Body of pancreas (tissue), 4 donors: ENCODE data around the gene IARS2. TPM values are rescaled to one million over a fixed set of nuclear protein-coding genes. Genes with fewer than 3 reads are reported as not detected.
A peak's percentile ranks its signal among the peaks of the same experiment; 100 is the strongest.

Experiments used
- ATAC-seq: fragments of 150-250 bp; one replicate; pipeline ENCODE4 v1.9.1; 2016
- DNase-seq, 4 donors: peaks; one replicate each; pipeline ENCODE4 v3.0.0-alpha.2; 2019
- H3K27ac ChIP-seq, 4 donors: fragments of 200-600 bp; sonication (generic); 1 replicate in 3 of 4; 2 replicates in 1 of 4; pipeline versions ENCODE4 v1.5.1 to v1.6.1; 2016 to 2019; ENCODE audit warnings: mild to moderate bottlenecking in 1 of 4, mixed read lengths in 1 of 4, moderate library complexity in 1 of 4
- H3K27me3 ChIP-seq, 2 donors: fragments of 200-600 bp; sonication (generic); one replicate each; pipeline ENCODE4 v1.6.0; 2016; ENCODE audit warnings: mild to moderate bottlenecking in 1 of 2
- H3K36me3 ChIP-seq, 2 donors: fragments of 200-600 bp; sonication (generic); replicated peaks in 1 of 2; 2 replicates each; pipeline ENCODE4 v1.5.1; 2016; ENCODE audit warnings: low read depth in 2 of 2; ENCODE audit not compliant: insufficient read depth in 1 of 2
- H3K4me1 ChIP-seq: fragments of 200-600 bp; sonication (generic); one replicate; pipeline ENCODE4 v1.6.0; 2016
- H3K4me3 ChIP-seq, 2 donors: fragments of 200-600 bp; sonication (generic); 1 replicate in 1 of 2; 2 replicates in 1 of 2; pipeline ENCODE4 v1.5.1; 2016 to 2019
- H3K9me3 ChIP-seq, 3 donors: fragments of 200-600 bp; sonication (generic); 1 replicate in 2 of 3; 2 replicates in 1 of 3; pipeline ENCODE4 v1.5.1; 2016
- CTCF ChIP-seq, 7 experiments: fragments of 450-650 bp in 4 of 7; fragments of 200-600 bp in 3 of 7; sonication (generic) in 3 of 7; IDR thresholded peaks; one replicate each; pipeline ENCODE4 v1.5.1; 2016 to 2019; ENCODE audit warnings: antibody characterized with exemption in 7 of 7
- POLR2A ChIP-seq, 3 donors: fragments of 450-650 bp; IDR thresholded peaks; one replicate each; pipeline ENCODE4 v1.6.1; 2016; ENCODE audit warnings: antibody characterized with exemption in 3 of 3, mild to moderate bottlenecking in 2 of 3
- WGBS, 2 donors: methylation state at CpG; one replicate each; pipeline ENCODE4 v1.1.5; 2017; 5-methylcytosine and 5-hydroxymethylcytosine counted together
- intact Hi-C: fragments of 100-400 bp; cut with DNase I; formaldehyde crosslinking; loops from one replicate; pipeline ENCODE4 v1.15.1; 2023
- microRNA counts, 2 donors: library from miRNA; unstranded; fragments of <30 nt; microRNA quantifications; one replicate each; lab custom pipeline; 2017
- microRNA-seq, 2 donors: library from miRNA; unstranded; fragments of <30 nt; microRNA quantifications; one replicate each; pipeline ENCODE4, GENCODE V29; 2016; ENCODE audit warnings: borderline number of aligned reads in 2 of 2, borderline replicate concordance in 2 of 2
- small RNA-seq: library from RNA; depleted of rRNA; stranded (forward); fragments of <200 nt; gene quantifications from one replicate; pipeline ENCODE3, GENCODE V24; 2016
- total RNA-seq, 2 donors: library from RNA; depleted of rRNA; stranded (reverse); fragments of >200 nt; gene quantifications; one replicate each; pipeline ENCODE4 v1.1.0, GENCODE V29; 2016

IARS2 gene
- total RNA-seq, 2 donors from 2014 or later = 32.7 to 40.2 TPM

- DNase-seq (no peak), ATAC-seq (no peak)
- no peaks in the 10 kb centered on the region for H3K4me1 ChIP-seq
- no peak overlapping the region for H3K27ac ChIP-seq
- H3K9me3 ChIP-seq = no peaks in the 10 kb centered on the region
- H3K36me3 ChIP-seq = peaks cover 0 to 16% of the 10 kb centered on the region in 2 donors
- no peak for TF ChIP-seq POLR2A (IDR thresholded peaks at IDR 0.05)
- 84 to 92% methylated on average over 2 of the region's 2 CpGs for WGBS, 2 donors
- no peaks in the 10 kb centered on the region for H3K27me3 ChIP-seq
- intact Hi-C loops = no loop called here
- H3K4me3 ChIP-seq = no peak overlapping the region
These were observed 94.6 kb downstream of the IARS2 start for GRCh38 chr1:220188538-220188937.

GRCh38 chr1:220189750-220190347 is 95.9 kb downstream of the IARS2 start:
- peak in 6 of 7 experiments; percentile 19 to 36 (median 34) for TF ChIP-seq CTCF (IDR thresholded peaks at IDR 0.05)
- no peak for TF ChIP-seq POLR2A (IDR thresholded peaks at IDR 0.05)
- DNase-seq (no peak), ATAC-seq (no peak)
- no peaks in the 10 kb centered on the region for H3K27me3 ChIP-seq
- WGBS, 2 donors = 35 to 56% methylated on average over 1 of the region's 1 CpG
- intact Hi-C loops = no loop called here
- H3K9me3 ChIP-seq = no peaks in the 10 kb centered on the region
- H3K4me3 ChIP-seq = no peak overlapping the region
- no peak overlapping the region for H3K27ac ChIP-seq
- H3K36me3 ChIP-seq = peaks cover 0 to 22% of the 10 kb centered on the region in 2 donors
- H3K4me1 ChIP-seq = no peaks in the 10 kb centered on the region

GRCh38 chr1:220195701-220196100 is 101.8 kb downstream of the IARS2 start:
- Histone ChIP-seq H3K4me1 (no peaks in the 10 kb centered on the region), H3K4me3 (no peak overlapping the region), H3K27me3 (no peaks in the 10 kb centered on the region), H3K27ac (no peak overlapping the region), H3K36me3 (peaks cover 0 to 29% of the 10 kb centered on the region in 2 donors), H3K9me3 (no peaks in the 10 kb centered on the region)
- no peak for TF ChIP-seq POLR2A (IDR thresholded peaks at IDR 0.05)
- TF ChIP-seq CTCF (IDR thresholded peaks at IDR 0.05) = no peak
- intact Hi-C loops = no loop called here
- DNase-seq = no peak
- ATAC-seq = no peak

MicroRNAs within 50 kb of the gene (microRNA counts, 767-probe panel; counts per million panel counts)
- 4,933 to 9,541 counts per million in 2 donors for microRNA hsa-miR-194-5p (lab: Ali Mortazavi, UCI)
- microRNA hsa-miR-215 (lab: Ali Mortazavi, UCI) = 0 to 736 counts per million in 2 donors

Small RNAs within 50 kb of the gene (microRNA-seq; reads per million reads assigned to microRNA genes)
- 2.8 to 4.0 reads per million in 2 donors for gene MIR194-1
- gene MIR215 = 2.8 to 5.4 reads per million in 2 donors

Small RNAs within 50 kb of the gene (small RNA-seq; reads per million reads assigned to genes)
- not detected for gene MIR194-1
- 12.4 reads per million, percentile 92 among the genes with 10 or more reads in this experiment for gene MIR215

Other genes with a start within 250 kb of the IARS2 start
- under 1 TPM in 1 of 2 donors, not detected in 1; 0.52 TPM for gene SLC30A10, start 165.6 kb upstream of the IARS2 start, total RNA-seq
- gene EPRS1, start 47.6 kb upstream of the IARS2 start, total RNA-seq = 10 to 100 TPM; 33.0 to 37.6 TPM
- 10 to 100 TPM in 1 of 2 donors, 1 to 10 TPM in 1; 4.3 to 12.2 TPM for gene BPNT1, start 4.3 kb upstream of the IARS2 start, total RNA-seq
- 10 to 100 TPM; 14.5 to 17.5 TPM for gene RAB3GAP2, start 178.3 kb downstream of the IARS2 start, total RNA-seq